ENCODE data around the gene VWA7.

DNA sequence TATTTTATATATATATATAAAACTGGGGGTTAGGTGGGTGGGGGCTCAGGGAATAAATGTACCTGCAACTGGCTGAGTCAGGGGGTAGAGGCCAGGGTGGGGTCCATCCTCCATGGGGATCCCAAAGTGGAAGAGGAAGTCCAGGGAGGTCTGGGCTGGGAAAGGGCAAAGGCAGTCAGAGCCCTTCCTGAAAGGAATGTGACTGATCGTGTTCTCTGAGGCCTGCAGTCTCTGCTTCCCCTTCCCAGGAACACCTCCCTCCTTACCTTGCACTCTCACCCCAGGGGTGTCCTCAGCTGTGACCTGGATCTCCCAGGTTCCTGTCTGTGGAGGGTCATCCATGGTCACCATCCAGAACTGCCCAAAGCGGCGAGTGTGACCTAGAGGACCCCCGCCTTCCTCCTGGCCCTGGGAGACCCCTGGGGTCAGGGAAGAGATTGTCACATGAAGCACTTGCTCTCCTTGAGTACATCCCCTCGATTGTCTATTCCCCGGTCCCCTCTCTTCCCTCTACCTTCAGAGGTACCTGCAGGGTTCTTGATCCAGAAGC is 10.0 kb downstream of the VWA7 start:
- TF ChIP-seq CTCF (IDR thresholded peaks at IDR 0.05), result no peak
- TF ChIP-seq POLR2A (IDR thresholded peaks at IDR 0.05), result no peak
